Mucosa of descending colon (tissue), 3 donors: Measurements from ENCODE around the gene GSG1L. TPM values are rescaled to one million over a fixed set of nuclear protein-coding genes. Genes with fewer than 3 reads are reported as not detected.

Source experiments
- ATAC-seq: fragments of 200-7000 bp; cut with Tn5 transposase; one replicate; pipeline ENCODE4 v1.9.1; 2020; ENCODE audit warnings: mild to moderate bottlenecking, moderate library complexity
- DNase-seq, 3 donors: peaks; one replicate each; pipeline ENCODE4 v3.0.0-alpha.2; 2020
- H3K36me3 ChIP-seq: fragments of 200-600 bp; one replicate; pipeline ENCODE4 v1.8.0; 2021; ENCODE audit warnings: low read depth, mild to moderate bottlenecking
- H3K4me1 ChIP-seq: fragments of 200-600 bp; one replicate; pipeline ENCODE4 v1.8.0; 2021; ENCODE audit warnings: low read depth, mild to moderate bottlenecking
- H3K4me3 ChIP-seq: fragments of 200-600 bp; one replicate; pipeline ENCODE4 v1.8.0; 2021; ENCODE audit warnings: mild to moderate bottlenecking
- H3K9me3 ChIP-seq: fragments of 200-600 bp; one replicate; pipeline ENCODE4 v1.8.0; 2021; ENCODE audit warnings: mild to moderate bottlenecking
- CTCF ChIP-seq: fragments of 200-600 bp; IDR thresholded peaks from one replicate; pipeline ENCODE4 v1.8.0; 2022; ENCODE audit warnings: antibody characterized with exemption, mild to moderate bottlenecking
- intact Hi-C, 2 donors: fragments of 100-400 bp; cut with DNase I in 1 of 2; cut with micrococcal nuclease in 1 of 2; formaldehyde crosslinking; loops; one replicate each; pipeline versions ENCODE4 v1.11.0 to v1.11.1; 2022; cut with DNase I, micrococcal nuclease
- total RNA-seq, 3 donors: library from RNA; stranded (reverse); fragmentation: NEBNext Ultra II Directional in 2 of 3; extraction: Animal tissue kit (Norgen Biotek cat#: 25700) in 2 of 3; gene quantifications; one replicate each; pipeline versions ENCODE4 v1.2.1 to v1.2.4, GENCODE V29; 2021 to 2023
- donor health status: DM: no; HTN: no; CAD: no; lungs with moderate emphysema.
- donor health status: DM: no; HTN: no; CAD: no.
- donor health status: DM: no; HTN: yes; CAD: no.

The GSG1L gene
- total RNA-seq, 3 donors from 2014 or later = 0.46 to 1.2 TPM; not detected in 1

- intact Hi-C loops = no loop called here
These were observed 292.2 kb downstream of the GSG1L start for GRCh38 chr16:27771201-27771910.

GRCh38 chr16:27770271-27771196 is 293.0 kb downstream of the GSG1L start:
- Histone ChIP-seq H3K9me3 (no peaks in the 10 kb centered on the region), H3K4me1 (no peaks in the 10 kb centered on the region), H3K4me3 (no peak overlapping the region), H3K36me3 (no peaks in the 10 kb centered on the region)
- intact Hi-C loops = no loop called here
- TF ChIP-seq CTCF = no peak
- DNase-seq = peak in 1 of 3 donors; percentile 36
- ATAC-seq = no peak

More at GRCh38 chr16:27771201-27771910, 292.2 kb downstream of the GSG1L start:
- no peaks in the 10 kb centered on the region for H3K36me3 ChIP-seq
- no peaks in the 10 kb centered on the region for H3K9me3 ChIP-seq
- H3K4me3 ChIP-seq = no peak overlapping the region
- H3K4me1 ChIP-seq = no peaks in the 10 kb centered on the region
- DNase-seq (peak in 1 of 3 donors; percentile 15), ATAC-seq (no peak)
- TF ChIP-seq CTCF = no peak

- intact Hi-C loops = no loop called here
- no peak for ATAC-seq
These were observed 293.8 kb downstream of the GSG1L start for GRCh38 chr16:27769561-27770255.

GRCh38 chr16:27768651-27769272 is 294.8 kb downstream of the GSG1L start:
- no peaks in the 10 kb centered on the region for H3K36me3 ChIP-seq
- ATAC-seq (no peak), DNase-seq (peak in 2 of 3 donors; percentile 1 to 18)
- H3K4me3 ChIP-seq = no peak overlapping the region
- H3K4me1 ChIP-seq = no peaks in the 10 kb centered on the region
- intact Hi-C loops = no loop called here
- no peak for TF ChIP-seq CTCF
- H3K9me3 ChIP-seq = peaks cover 2% of the 10 kb centered on the region

More at GRCh38 chr16:27769561-27770255, 293.8 kb downstream of the GSG1L start:
- no peak for DNase-seq
- no peaks in the 10 kb centered on the region for H3K9me3 ChIP-seq
- TF ChIP-seq CTCF = no peak
- H3K36me3 ChIP-seq = no peaks in the 10 kb centered on the region
- H3K4me1 ChIP-seq = no peaks in the 10 kb centered on the region
- no peak overlapping the region for H3K4me3 ChIP-seq

- TF ChIP-seq CTCF = no peak
- H3K4me3 ChIP-seq = no peak overlapping the region
- intact Hi-C loops = no loop called here
- DNase-seq (peak in 1 of 3 donors; percentile 8), ATAC-seq (no peak)
- peaks cover 2% of the 10 kb centered on the region for H3K9me3 ChIP-seq
- H3K4me1 ChIP-seq = no peaks in the 10 kb centered on the region
- no peaks in the 10 kb centered on the region for H3K36me3 ChIP-seq
These were observed 295.4 kb downstream of the GSG1L start for GRCh38 chr16:27767971-27768591.
